H1 (cell line): Measurements from ENCODE around the gene SPIB. TPM values are rescaled to one million over a fixed set of nuclear protein-coding genes. Genes with fewer than 3 reads are reported as not detected.

Experiments
- CHD7 ChIP-seq: fragments of 300-600 bp; sonication (generic); IDR thresholded peaks from 2 replicates; pipeline ENCODE4 v1.7.1; 2012; ENCODE audit warnings: low read length, moderate library complexity, mild to moderate bottlenecking, inconsistent platforms; ENCODE audit not compliant: insufficient replicate concordance
- CTBP2 ChIP-seq: IDR thresholded peaks from 2 replicates; pipeline ENCODE4 v1.7.0; 2011; ENCODE audit warnings: borderline replicate concordance, mild to moderate bottlenecking, moderate library complexity, mixed read lengths, low read length; ENCODE audit not compliant: insufficient read depth, insufficient read length
- JUND ChIP-seq: IDR thresholded peaks from 2 replicates; pipeline ENCODE4 v1.6.1; 2011; ENCODE audit warnings: mild to moderate bottlenecking, improper control_type of control experiment, low read length
- KDM1A ChIP-seq: fragments of 200-600, 300-600 bp; sonication (generic); IDR thresholded peaks from 2 replicates; pipeline ENCODE4 v1.7.1; 2016; ENCODE audit warnings: mild to moderate bottlenecking, low read length, borderline replicate concordance
- KDM5A ChIP-seq: fragments of 200-600 bp; IDR thresholded peaks from 2 replicates; pipeline ENCODE4 v1.7.1; 2012; ENCODE audit warnings: mild to moderate bottlenecking, low read length, inconsistent platforms, mixed read lengths
- NRF1 ChIP-seq: IDR thresholded peaks from 2 replicates; pipeline ENCODE4 v1.6.1; 2011; ENCODE audit warnings: mild to moderate bottlenecking, low read depth, low read length, improper control_type of control experiment
- PHF8 ChIP-seq: fragments of 200-600 bp; sonication (generic); conservative IDR thresholded peaks from 2 replicates; pipeline ENCODE4 v1.7.1; 2012; ENCODE audit warnings: low read depth, mild to moderate bottlenecking, inconsistent platforms, low read length, moderate library complexity
- YY1 ChIP-seq: IDR thresholded peaks from 2 replicates; pipeline ENCODE4 v1.6.1; 2011; ENCODE audit warnings: low read depth, mild to moderate bottlenecking, low read length
- polyA plus RNA-seq, 7 experiments: library from polyadenylated mRNA; depleted of rRNA in 3 of 7; stranded (reverse) in 5 of 7; unstranded in 2 of 7; fragments of >200 nt in 5 of 7; fragments of 200-250 nt in 2 of 7; gene quantifications; 1 replicate in 5 of 7; 2 replicates in 1 of 7; 4 replicates in 1 of 7; pipeline versions ENCODE4 v1.2.1 to v1.2.3, GENCODE V29; 2011 to 2013; ENCODE audit warnings: missing spikeins in 2 of 7, mixed read lengths in 2 of 7
- total RNA-seq: library from RNA; stranded (reverse); fragmentation: NEBNext Ultra II Directional; extraction: Animal tissue kit (Norgen Biotek cat#: 25700); gene quantifications from 2 replicates; pipeline ENCODE4 v1.2.1, GENCODE V29; 2021

SPIB gene
- total and polyA plus RNA-seq, 2 of the 8 experiments (the other 6 are each of a cell fraction or from before 2014, with no cell fraction given) = 11.1 to 17.4 TPM

GRCh38 chr19:50406829-50407228 is 11.9 kb upstream of the SPIB start (continued):
- TF ChIP-seq CHD7 (no peak), NRF1 (no peak), KDM1A (no peak), PHF8 (no peak), CTBP2 (no peak), KDM5A (no peak), JUND (no peak), YY1 (no peak)
